HG02884 (cell line): ENCODE measurements around the gene PRKD2.

ENCODE experiments used
- ATAC-seq: cut with Tn5 transposase; IDR thresholded peaks from one replicate; pipeline ENCODE4 v1.9.1; 2021; ENCODE audit warnings: mild to moderate bottlenecking, moderate library complexity; ENCODE audit not compliant: unreplicated experiment

The PRKD2 gene

DNA sequence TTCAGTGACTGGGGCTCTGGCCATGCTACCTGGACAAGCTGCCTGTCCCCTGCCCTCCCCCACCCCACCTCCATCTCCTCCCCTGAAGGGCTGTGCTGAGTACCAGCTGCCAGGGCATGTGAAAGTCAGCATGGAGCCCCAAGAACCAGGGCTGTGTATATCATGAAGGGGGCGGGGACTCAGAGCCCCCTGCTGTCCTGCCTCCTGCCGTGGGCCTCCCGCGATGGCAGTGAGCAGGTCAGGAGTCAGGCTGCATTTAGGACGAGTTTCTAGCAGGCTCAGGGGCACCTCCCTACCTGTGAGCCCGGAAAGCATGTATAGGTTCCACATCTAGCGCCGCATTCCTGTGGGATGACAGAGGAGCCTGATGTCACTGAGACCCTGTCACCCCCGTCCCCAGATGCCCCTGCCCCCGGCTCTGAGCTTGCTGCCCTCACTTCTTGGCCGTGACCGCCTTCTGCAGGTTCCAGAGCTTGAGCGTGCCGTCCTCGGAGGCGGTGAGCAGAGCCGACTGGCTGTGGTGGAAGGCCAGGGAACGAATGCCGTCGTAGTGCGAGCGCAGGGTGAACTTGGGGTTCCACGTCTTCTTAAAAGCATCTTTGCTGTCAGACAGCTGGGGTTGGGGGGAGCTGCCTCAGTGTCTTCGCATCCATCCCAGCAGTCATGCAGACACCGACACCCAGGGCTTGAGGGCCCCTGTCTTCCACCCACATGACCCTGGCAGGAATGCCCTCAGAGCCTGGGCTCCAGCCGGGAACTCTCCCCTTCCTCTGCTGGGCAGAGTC, 8.3 kb upstream of the PRKD2 start:
- ATAC-seq, result no peak

DNA sequence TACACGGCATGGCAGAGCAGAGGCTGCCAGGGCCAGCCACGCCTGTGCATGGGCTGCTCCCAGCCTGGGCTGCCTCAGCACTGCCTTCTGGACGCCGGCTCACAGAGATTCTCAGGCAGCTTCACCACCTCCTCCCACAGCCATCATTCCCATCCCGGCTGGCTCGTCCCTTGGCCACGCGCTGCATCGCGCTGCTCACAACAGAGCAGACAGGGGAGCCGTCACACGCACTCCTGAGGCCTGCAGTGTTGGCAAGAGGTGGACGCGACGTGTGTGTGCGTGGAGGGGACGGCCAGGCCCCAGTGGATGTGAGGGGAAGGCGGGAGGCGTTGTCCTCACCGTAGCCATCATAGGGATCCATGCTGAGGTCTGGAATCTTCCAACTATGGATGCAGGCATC, 7.6 kb upstream of the PRKD2 start:
- no peak for ATAC-seq

DNA sequence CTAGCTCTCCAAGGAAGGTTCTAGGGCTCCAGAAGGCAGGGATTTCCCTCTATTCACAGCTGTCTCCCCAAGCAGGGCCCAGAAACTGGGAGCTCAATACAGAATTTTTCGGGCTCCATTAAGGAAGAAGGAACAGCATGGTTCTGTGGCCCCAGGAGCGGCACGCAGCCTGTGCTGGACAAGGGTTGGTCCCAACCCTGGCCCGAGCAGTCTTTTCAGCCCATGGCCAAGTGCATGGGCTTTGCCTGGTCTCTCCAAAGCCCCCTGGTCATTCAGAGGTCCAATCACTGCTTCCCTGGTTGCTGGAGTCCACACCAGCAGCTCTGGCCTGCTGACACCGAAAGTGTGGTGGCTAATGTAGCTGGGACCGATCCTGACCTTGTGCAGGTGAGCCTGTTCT, 6.6 kb upstream of the PRKD2 start:
- no peak for ATAC-seq

DNA sequence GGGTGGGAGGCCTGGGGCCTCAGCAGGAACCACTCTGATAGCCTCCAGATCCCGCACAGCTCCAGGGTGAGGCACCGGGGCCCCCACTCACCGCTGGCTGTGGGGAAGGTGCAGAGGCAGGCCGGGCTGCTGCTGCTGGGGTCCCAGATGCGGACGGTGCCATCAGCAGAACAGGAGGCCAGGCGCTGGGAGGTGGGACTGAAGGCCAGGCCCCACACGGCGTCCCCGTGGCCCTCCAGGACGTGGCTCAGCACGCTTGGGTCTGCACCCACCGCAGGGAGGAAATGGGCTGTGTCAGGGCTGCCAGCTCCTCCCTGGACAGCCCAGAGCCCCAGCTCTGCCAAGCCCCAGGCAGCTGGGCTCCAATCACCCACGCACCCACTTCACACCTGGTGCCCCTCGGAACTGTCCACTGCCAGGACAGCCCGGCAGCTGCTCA, 6.1 kb upstream of the PRKD2 start:
- no peak for ATAC-seq

DNA sequence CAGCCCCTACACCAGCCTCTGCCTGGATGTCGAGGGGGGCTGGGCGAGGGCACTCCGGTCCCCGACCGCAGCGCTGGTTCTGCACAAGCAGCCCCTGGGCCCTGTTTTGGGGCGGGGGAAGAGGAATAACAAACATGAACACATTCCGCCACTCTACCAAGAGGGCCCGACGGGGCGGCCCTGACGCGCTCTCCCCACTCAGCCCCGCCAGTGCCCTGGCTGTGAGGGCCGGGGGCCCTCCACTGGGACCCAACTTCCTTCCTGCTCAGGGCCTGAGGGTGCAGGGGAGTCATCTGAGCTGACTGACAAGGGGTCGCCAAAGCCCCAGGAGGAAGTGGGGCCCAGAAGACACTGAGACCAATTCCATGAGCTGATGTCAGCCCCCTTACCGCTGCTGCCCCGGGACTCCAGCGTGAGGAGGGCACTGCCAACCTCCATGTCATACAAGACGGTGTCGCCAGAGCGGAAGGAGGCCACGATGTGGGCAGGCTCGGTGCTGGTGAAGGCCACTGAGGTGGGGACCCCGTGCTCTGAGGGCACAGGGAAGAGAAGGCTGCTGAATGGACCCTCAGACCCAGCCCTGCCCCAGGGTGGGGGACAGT, 5.6 kb upstream of the PRKD2 start:
- no peak for ATAC-seq

DNA sequence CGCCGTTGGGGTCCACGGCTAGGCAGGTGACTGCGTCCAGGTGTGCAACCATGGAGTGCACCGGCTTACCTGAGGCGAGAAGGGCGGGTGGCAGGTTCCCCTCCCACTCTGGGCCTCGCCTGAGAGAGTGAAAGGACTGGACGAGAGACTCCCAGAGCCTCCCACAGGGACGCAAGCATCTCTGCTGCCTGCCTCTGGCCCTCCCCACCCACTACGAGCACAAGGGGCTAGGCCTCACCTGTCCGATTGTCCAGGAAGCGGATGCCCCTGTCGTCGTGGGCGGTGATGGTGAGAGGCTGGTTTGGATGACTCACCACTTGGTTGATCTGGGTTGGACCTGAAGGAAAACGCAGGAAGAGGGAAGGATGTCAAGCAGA, 5.1 kb upstream of the PRKD2 start:
- ATAC-seq, result no peak

DNA sequence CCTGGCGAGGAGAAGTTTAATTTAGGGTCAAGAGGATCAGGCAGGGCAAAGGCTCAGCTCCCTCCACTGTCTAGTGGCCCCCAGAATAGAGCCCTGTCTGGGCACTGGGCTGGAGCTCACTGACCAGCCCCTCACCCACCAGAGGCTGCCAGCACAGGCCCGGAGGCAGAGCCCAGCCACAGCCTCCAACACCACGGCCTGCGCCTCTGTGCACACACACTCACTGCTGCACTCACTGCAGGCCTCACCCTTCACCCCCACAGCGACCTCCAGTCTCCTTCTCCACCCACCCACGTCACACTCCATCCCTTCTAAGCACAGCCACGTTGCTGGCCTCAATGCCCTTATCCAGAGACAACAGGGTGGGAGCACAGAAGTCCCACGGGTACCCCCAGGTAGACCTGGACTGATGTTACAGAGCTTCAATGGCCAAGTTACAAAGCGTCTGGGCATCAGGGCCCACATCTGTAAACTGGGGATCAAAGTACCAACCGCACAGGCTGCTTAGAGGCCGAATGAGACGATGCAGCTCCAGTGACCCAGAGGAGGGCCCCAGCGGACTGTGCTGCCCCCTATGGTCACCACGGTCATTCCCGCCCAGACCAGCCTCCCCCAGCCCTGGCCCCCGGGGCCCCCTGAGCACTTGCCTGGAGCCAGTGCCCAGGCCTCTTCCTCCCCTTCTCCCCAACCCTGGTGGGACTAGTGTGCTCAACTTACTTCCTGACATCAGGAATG, 4.5 kb upstream of the PRKD2 start:
- no peak for ATAC-seq

DNA sequence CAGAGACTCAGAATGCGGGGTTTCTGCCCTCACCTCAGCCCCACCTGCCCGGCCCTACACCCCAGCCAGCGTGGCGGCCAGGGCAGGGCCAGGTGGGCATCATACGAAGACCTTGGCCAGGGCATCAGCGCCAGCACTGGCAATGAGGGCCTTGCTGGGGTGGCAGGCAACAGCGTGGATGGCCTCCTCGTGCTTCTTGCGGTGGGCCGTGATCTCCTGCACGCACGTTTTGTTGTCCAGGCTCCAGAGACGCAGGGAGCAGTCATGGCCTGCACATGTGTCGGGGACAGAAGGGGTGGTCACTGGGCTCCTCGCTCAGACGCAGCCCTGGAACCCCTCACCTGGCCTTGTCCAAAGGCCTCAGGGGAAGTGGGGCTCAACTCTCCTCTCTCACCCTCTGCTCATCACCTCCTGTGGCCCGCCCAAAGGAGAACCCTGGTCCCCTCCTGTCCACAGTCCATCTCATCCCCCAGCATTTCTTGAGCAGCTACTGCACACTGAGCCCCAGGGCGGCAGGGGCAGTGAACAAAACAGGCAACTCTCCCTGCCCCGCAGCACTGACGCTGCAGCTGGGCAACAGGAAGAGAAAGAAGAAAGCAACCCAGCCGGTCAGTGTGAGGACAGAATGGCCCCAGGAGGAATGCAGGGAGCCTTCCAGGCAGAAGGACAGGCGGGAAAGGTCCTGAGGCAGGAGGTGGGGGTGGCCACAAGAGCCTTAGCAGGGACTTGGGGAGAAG, 3.8 kb upstream of the PRKD2 start:
- no peak for ATAC-seq

DNA sequence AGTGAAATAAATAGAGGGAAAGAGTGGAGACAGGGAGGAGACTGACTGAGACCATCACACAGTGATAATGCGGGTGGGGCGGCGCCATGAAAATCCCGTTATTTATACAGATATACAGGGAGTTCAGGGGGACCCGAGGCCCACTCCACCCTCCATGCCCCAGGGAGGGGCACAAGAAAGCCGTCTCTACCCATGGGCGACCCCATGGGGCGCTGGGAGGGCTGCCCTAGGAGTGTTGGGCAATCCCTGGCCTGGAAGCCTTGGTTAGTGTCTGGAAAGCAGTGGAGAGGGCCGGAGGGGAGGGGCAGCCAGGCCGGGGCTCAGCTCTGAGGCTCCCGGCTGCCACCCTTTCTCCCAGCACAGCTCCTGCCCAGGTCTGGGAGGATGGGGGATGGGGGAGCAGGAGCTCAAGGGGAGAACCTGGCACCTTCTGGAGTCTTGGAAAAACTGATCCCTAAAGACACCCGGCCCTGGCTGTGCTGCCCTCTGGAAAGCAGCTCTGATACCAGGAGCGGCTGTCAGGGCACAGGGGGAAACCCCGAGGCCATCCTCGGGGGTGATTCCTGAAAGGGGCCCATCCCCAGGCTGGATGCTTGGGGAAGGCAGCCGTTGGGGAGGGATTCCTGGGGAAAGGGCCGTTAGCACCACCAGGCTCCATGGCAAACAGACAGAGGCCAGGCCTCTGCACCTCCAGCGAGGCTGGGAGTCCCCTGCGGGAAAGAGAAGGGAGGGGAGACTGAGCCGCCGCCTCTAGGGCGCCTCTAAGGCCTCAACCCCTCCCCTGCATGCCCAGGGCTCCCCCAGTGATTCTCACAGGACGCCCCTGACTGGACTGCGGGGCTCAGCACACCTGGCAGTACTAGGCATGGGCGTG, 3.0 kb upstream of the PRKD2 start:
- no peak for ATAC-seq

DNA sequence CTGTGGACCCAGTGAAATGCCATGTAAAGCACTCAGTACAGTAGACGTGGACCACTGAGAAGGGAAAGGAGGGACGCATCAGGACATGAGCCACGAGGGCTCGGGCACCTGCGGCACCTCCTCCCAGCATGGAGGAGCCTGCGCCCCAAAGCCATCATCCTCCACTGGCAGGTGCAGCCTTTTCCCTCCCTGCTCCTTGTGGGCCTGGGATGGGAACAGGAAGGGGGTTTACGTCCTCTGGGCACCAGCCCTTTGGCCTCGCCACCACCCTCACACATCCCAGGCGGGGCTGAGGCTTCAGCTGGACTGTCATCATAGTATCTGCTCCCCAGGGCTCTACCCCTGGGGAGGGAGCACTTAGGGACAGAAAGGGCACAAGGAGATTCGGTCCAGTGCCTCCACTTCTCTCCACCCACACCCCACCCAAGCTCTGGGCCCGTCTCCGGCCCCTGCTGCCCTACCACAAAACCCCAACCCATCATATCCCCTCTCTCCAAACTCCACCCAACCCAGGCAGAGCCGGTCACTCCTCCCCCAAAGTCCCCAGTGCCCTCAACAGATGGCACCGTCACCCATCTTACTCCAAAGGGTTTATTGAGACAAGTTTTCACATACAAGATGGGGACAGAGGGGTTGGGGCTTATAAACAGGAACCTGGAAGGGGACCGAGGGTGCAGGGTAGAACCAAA, 2.2 kb upstream of the PRKD2 start:
- ATAC-seq, result no peak

DNA sequence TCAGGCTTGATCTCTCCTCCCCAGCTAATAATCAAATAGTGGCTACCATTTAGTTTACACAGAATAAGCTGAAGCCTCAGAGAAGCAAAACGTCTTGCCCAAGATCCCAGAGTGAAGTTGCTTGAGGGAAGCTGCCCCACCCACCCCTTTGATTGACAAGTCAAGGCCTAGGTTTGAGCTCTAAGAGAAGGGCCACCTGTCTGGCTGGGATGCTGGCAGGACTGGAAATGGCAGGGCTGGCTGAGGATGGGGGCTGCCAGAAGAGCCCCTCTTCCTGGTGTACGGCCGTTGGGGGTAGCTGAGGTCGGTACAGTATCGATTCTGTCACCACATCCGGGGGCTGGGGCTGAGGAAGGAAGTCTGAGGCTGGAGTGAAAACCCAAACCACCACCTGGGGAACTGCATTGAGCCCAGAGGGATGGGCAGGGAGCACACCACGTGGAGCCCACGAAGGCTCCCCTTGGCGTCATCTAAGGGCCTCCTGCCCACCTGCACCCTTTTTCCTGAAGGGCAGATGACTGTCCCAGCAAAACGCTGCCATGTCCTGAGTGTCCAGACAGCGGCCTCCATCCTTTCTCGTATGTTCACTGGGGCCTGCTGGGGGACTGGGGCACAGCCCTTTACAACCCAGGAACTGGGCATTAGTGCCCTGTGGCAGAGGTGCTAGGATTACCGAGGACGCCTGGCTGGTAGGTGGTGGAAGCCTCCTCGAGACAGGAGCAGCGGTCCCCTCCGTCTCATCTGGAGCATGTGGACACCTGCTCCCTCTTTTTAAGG, 1.4 kb upstream of the PRKD2 start:
- ATAC-seq, result no peak

DNA sequence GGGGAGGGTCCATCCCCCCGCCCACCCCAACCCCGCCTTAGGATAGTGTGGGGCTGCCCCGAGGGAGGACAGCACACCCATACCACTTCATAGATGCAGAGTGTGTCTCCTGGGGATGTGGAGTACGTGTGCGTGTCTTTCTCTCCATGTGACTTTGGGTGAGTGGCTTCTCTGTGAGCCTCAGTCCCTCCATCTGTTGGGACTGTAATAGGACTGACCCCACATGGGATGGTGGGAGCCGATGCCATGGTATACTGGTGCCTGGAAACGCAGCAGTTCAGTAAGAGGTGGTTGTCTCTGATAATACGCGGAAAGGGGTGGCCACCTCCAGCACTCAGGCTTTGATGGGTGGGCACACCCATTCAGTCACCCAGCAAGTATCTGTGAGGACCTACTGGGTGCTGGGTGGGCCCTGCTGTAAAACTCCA, 816 bp upstream of the PRKD2 start:
- ATAC-seq, result no peak

DNA sequence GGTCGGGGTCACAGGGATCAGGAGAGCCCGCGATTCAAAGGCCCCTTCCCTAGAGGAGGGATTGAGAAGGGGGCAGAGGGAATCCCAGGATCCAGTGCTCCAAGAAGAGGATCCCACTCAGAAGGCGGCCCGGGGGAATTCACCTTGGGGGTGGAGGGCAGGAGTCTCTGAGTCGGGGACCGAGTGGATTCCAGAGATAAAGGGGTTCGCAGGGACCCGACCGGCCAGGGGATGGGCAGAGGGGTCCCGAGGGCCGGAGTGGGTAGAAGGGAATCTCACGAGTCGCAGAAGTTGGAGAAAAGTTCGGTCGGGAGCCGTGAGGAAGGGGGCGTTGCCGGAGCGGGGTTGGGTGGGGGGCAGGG, 261 bp downstream of the PRKD2 start:
- no peak for ATAC-seq

DNA sequence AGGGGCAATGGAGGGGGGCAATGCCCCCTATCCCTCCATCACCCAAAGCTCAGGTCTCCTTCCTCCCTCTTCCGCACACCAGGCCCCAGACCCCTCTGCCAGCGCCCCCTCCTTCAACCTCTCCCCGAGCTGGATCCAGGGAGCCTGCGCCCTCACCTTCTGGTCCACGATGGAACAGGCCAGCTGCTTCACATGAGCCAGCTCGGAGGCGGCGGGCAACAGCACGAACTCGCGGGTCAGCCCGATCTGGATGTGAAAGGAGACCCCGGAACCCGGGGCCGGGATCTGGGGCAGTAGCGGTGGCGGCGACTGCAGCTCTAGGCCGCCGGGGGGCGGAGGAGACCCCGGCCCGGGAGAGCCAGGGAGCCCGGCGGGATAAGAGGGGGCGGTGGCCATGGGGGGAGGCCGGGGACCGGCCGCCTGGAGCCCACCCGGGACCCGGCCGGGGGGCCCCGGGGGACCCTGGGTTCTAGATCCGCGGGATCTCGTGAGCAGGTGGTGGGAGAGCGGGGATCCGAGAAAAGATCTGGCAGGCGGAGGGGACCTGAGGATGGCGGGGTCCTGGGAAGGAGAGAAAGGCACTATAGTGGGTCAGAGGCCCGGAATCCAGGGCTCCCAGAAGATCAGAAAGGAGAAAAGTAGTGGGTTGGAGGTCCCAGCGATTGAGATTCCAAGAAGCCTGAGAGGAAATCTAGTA, 791 bp downstream of the PRKD2 start:
- no peak for ATAC-seq

DNA sequence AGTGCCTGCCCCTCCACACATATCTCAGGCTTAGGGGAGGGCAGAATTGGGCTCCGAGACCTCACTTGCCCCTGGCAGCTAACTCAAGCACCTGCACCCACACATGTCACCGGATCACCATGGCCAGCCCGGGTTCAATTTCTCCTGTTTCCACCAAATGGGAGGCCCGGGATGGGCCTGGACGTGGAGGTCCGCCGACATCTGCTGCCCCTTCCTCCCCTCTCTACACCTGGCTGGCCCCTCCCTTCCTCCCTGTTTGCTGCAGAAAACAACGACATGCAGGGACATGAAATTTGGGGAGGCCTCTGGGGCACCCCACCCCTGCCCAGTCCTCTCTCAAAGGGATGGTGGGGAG, 1.3 kb downstream of the PRKD2 start:
- ATAC-seq, result no peak

DNA sequence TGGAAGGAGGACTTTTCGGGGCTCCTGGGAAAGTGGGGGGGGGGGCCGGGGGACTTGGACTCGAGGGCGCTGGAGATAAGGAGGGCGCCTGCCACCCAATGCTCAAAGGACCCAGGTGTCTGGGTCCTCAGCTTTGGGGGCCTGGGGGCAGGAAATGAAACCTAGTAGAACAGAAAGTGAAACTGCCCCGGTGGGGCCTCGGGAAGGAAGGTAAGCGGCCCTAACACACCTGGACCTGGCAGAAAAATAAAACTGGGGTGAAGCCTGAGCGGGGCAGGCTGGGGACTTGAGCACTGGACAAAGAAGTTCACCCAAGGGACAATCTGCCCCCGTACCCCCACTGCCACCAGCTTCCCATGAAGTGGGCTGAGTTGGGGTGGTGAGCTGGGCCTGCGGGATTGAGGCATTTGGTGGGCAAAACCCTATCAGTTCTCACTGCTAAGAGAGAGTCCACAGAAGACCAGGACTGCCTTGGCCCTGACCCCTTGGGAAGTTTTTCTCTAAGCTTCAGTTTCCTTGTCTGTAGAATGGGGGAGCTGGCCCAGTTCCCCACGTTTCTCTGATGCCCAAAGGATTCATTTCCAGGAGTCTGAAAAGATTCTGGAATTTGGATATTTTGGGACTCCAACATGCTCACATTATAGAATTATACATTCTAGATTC, 2.3 kb downstream of the PRKD2 start:
- no peak for ATAC-seq

DNA sequence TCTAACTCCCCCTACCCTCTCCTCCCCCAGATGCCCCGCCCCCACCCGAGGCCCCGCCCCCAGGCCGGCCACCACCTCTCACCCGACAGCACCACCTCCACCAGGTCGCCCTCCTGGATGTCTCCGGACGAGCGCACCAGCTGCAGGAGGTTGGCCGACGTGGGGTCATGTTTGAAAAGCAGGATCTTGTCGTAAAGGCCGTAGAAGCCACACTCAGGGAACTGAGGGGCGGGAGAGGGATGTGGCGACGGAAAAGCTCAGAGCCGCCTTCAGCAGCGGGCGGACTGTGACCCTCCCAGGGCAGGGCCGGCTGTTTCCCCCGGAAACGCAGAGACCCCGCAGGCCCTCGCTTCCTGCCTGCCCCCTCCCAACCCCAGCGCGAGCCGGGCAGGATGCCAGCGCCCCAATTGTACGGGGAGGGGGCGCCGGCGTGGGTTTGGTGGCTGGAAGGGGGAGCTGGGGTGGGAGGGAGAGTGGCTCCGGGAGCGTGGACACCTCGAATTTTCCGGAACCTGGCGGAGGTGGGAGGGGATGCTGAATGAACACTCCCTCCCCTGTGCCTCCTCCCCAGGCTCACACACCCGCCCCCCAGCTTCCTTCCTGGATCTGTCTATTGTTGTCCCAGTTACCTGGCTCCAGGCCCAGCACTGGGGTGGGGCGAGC, 3.0 kb downstream of the PRKD2 start:
- no peak for ATAC-seq
